Measurements from ENCODE around the gene C5orf47.

DNA sequence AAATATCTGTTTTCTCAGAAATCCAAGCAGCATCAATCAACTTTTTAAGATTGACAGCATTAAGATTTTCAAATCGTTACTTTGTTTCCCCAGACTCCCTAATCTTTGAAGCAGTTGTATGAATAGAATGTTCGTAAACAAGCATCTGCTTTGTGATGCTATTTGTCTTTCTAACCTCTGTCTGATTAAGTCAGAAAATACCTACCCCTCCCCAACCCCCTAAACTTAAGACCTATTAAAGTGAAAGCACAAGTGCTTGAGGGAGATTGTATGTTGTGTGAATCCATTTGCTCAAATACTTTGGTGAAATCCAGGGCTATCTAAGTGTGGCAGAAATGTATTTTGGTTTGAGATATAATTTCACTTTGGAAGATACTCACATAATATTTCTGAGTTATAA lies 47.9 kb upstream of the C5orf47 start:
- TF ChIP-seq, protein P1, sequence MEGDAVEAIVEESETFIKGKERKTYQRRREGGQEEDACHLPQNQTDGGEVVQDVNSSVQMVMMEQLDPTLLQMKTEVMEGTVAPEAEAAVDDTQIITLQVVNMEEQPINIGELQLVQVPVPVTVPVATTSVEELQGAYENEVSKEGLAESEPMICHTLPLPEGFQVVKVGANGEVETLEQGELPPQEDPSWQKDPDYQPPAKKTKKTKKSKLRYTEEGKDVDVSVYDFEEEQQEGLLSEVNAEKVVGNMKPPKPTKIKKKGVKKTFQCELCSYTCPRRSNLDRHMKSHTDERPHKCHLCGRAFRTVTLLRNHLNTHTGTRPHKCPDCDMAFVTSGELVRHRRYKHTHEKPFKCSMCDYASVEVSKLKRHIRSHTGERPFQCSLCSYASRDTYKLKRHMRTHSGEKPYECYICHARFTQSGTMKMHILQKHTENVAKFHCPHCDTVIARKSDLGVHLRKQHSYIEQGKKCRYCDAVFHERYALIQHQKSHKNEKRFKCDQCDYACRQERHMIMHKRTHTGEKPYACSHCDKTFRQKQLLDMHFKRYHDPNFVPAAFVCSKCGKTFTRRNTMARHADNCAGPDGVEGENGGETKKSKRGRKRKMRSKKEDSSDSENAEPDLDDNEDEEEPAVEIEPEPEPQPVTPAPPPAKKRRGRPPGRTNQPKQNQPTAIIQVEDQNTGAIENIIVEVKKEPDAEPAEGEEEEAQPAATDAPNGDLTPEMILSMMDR (IDR thresholded peaks at IDR 0.05; ENCODE audit: insufficient read depth, low read depth, low read length): no peak
- TF ChIP-seq EZH2 (IDR thresholded peaks at IDR 0.05; ENCODE audit: insufficient read depth, low read length): no peak

Measured in astrocyte (in vitro differentiated cells and primary cell).